NCI-H2107 (cell line): ENCODE results near the gene SEPTIN8.
"Not testable (repeated sequence)": the region's sequence is repeated elsewhere in the genome, so short reads cannot be mapped to it uniquely, and the experiment has no call there.

Experiments used
- DNase-seq: peaks from one replicate; lab custom pipeline; 2025; lab: John Stamatoyannopoulos, UW

SEPTIN8 gene

GRCh38 chr5:132812123-132812765, 35.2 kb upstream of the SEPTIN8 start:
- DNase-seq = peak; percentile 8

- DNase-seq = no peak
Observed at GRCh38 chr5:132810605-132811004, 33.6 kb upstream of the SEPTIN8 start.

GRCh38 chr5:132808866-132809265, 31.8 kb upstream of the SEPTIN8 start:
- DNase-seq = no peak

- DNase-seq = no peak
Observed at GRCh38 chr5:132808448-132808847, 31.4 kb upstream of the SEPTIN8 start.

DNA sequence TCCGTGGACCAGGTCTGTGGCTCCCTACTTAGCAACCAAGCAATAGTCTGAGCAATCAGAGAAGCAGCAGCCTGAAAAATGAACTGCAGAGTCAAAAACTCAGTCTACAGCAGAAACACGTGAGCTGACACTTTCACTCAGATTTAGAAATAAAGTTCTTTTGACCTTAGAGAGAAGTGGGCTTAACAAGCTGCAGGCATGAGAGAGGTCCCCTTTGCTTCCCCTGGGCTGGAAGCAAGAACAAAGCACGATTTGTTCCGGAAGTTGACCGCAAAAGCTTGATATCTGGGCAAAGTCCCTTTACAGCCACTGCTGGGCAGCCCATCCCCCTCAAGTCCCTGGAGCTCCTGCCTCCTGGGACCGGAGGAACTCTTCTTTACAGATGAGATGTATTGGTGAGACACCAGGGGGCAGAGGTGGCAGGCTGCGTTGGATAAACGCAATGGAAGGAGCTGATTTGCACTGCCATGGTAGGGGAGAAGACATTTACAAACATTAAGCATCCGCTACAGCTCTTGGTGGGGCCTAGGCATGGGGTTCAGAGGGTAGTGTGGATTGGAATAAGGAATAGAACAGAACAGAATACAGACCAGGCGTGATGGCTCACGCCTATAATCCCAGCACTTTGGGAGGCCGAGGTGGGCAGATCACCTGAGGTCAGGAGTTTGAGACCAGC, 30.3 kb upstream of the SEPTIN8 start:
- DNase-seq = no peak

- not testable (repeated sequence) for DNase-seq
Observed at GRCh38 chr5:132806804-132807162, 29.7 kb upstream of the SEPTIN8 start.

DNA sequence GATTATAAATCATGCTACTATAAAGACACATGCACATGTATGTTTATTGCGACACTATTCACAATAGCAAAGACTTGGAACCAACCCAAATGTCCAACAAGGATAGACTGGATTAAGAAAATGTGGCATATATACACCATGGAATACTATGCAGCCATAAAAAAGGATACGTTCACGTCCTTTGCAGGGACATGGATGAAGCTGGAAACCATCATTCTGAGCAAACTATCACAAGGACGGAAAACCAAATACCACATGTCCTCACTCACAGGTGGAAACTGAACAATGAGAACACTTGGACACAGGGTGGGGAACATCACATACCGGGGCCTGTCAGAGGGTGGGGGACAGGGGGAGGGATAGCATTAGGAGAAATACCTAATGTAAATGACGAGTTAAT, 28.8 kb upstream of the SEPTIN8 start:
- not testable (repeated sequence) for DNase-seq

GRCh38 chr5:132804219-132804618, 27.2 kb upstream of the SEPTIN8 start:
- not testable (repeated sequence) for DNase-seq

DNA sequence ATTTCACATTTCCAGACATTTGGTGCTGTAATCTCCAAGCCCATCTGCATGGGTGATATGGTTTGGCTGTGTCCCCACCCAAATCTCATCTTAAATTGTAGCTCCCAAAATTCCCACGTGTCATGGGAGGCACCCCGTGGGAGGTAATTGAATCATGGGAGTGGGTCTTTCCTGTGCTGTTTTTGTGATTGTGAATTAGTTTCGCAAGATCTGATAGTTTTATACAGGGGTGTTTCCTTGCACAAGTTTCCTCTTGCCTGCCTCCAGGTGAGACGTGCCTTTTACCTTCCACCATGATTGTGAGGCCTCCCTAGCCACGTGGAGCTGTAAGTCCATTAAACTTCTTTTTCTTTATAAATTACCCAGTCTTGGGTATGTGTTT, 25.6 kb upstream of the SEPTIN8 start:
- not testable (repeated sequence) for DNase-seq

GRCh38 chr5:132802044-132802684, 25.1 kb upstream of the SEPTIN8 start:
- no peak for DNase-seq

DNA sequence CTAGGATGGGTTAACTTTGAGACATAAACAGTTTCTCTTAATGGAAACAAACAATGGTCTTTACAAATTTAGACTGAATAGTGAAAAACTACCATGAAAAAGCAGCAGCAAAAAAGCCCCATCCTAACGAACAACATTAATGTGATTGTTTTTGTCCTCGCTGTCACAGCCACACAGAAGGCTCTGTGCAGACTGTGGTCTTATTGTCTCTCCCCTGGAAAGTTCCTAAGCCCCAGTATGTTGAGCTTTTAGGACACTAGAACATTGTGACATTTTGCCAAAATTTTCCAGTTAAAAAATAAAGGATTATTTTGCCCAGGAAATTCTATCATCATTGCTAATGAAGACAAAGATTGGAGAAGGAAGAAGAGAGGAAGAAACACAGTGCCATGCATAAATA, 23.5 kb upstream of the SEPTIN8 start:
- DNase-seq = no peak

DNA sequence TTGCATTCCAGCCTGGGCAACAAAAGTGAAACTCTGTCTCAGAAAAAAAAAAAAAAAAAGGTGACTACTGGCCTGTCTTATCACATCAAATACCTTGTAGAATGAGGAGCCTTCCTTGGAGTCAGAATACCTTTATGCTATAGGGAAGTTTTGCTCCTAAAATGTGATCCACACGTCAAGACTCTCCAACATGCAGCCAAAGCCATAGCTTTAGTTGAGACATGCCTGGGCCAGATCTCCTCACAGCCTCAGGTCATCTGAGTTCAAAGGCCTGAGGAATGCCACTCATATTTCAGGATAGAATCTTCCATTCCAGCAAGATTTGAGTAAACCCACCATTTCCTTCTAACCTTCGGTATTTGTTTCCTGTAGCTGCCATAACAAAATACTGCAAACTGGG, 22.4 kb upstream of the SEPTIN8 start:
- DNase-seq = no peak

DNA sequence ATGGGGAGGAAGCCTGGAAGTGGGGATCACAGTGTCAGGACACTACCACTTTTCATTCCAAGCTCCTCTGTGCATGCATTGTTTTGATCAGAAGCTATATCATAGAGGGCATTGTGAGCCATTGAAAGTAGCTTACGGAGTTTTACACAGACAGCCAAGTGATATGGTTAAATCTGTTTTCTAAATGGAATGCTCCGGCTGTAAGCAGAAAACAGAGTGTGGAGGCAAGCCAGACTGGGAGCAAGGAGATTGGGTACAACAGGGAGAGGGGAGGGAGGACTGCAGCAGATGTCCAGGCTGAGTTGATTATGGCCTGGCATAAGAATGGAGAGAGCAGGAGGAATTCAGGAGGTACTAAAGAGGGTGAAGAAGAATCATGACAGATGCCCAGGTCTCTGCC, 20.6 kb upstream of the SEPTIN8 start:
- DNase-seq = no peak

DNA sequence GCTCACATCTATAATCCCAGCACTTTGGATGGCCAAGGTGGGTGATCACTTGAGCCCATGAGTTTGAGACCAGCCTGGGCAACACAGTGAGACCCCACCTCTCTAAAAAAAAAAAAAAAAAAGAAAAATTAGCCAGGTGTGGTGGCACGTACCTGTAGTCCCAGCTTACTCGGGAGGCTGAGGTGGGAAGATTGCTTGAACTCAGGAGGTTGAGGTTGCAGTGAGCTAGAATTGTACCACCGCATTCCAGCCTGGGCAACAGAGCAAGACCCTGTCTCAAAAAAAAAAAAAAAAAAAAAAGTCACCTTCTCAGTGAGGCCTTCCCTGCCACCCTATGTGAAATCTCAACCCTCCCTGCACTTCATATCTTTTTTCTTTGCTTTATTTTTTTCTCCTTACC, 14.0 kb upstream of the SEPTIN8 start:
- DNase-seq = no peak

GRCh38 chr5:132790201-132790865, 13.3 kb upstream of the SEPTIN8 start:
- no peak for DNase-seq

- no peak for DNase-seq
Observed at GRCh38 chr5:132788990-132789886, 12.2 kb upstream of the SEPTIN8 start.

- DNase-seq = no peak
Observed at GRCh38 chr5:132788508-132788907, 11.5 kb upstream of the SEPTIN8 start.

- DNase-seq = no peak
Observed at GRCh38 chr5:132787076-132787475, 10.0 kb upstream of the SEPTIN8 start.

GRCh38 chr5:132785864-132786263, 8.8 kb upstream of the SEPTIN8 start:
- no peak for DNase-seq

DNA sequence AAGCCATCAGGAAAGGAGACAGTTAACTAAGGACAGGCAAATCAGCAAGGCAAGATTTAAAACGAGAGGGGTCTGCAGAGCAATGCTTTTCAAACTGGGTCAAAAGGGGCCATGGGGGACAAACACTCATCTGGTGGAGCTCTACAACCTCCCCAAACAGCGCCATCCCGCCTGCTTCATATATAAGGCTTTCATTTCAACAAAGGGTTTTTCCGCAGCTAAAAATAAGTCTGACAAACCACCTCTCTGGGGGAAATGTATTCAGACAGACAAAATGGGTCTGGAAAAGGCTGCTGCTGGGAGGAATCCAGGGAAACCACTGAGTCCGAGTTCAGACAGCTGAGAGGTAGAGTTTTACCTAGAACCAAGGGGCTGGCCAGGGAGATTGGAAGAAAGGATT, 8.3 kb upstream of the SEPTIN8 start:
- no peak for DNase-seq

GRCh38 chr5:132782101-132782500, 5.1 kb upstream of the SEPTIN8 start:
- DNase-seq = no peak

GRCh38 chr5:132781029-132781428, 4.0 kb upstream of the SEPTIN8 start:
- DNase-seq = no peak
